HTERT RPE-1 (cell line): ENCODE results near the gene PAF1.

Experiments
- in situ Hi-C: fragments of 300-500 bp; cut with MboI; formaldehyde crosslinking; loops from 4 replicates; pipeline ENCODE4 v1.14.3; 2020; ENCODE audit warnings: low sequenced_read_pairs

The PAF1 gene

DNA sequence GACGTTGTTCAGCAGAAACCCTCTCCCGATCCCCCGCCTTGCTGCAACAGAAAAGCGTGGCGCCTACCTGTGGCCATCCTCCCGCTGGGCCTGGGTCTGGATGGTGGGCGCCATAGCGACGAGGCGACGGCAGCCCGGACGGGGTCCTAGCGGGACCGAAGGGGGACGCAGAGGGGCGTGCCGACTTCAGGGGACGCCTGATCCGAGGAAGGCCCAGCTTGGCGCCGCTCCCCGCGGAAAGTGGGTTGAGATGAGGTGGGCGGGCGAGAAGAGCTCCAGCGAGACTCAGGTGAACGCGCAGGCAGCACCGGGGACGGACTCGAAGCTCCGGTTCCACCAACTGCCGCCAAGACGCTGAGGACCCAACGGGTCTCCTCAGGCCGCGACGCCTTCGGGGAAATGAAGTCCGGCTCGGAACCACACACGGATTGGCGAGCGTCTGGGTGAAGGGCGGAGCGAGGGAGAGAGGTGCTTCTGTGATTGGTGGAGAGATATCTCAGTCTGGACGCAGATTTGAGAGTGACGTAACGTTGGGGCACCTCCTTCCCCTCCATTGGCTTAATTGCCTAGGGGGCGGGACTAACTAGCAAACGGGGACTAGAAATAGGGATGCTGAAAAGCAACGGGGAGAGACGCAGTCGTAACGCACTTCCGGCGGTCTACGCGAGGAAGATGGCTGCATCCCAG, at the start of gene PAF1, which contains the start of gene MED29:
PAF1 (minus strand) TSS at position 356 of the 687 bp plus-strand sequence; CDS start at position 114, 242 bp downstream.
MED29 (plus strand) TSS at position 628 of the 687 bp plus-strand sequence; CDS start at position 673, 45 bp downstream.
- in situ Hi-C loops, result no loop called here

DNA sequence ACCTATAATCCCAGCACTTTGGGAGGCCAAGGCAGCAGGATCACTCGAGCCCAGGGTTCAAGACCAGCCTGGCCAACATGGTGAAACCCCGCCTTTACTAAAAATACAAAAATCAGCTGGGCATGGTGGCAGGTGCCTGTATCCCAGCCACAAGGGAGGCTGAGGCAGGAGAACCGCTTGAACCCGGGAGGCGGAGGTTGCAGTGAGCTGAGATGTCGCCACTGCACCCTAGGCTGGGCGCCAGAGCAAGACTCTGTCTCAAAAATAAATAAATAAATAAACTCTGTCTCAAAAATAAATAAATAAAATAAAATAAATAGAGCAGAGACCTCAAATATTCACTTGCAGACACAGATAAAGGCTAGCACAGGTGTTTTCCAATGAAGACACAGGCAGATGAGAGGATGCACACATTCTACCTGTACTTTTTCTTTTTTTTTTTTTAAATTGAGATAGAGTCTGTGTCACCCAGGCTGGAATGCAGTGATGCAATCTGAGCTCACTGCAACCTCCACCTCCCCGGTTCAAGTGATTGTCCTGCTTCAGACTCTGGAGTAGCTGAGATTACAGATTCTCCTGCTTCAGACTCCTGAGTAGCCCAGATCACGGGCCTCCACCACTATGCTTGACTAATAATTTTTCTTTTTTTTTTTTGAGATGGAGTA, 47.5 kb upstream of the PAF1 start:
- in situ Hi-C loops, result no loop called here

DNA sequence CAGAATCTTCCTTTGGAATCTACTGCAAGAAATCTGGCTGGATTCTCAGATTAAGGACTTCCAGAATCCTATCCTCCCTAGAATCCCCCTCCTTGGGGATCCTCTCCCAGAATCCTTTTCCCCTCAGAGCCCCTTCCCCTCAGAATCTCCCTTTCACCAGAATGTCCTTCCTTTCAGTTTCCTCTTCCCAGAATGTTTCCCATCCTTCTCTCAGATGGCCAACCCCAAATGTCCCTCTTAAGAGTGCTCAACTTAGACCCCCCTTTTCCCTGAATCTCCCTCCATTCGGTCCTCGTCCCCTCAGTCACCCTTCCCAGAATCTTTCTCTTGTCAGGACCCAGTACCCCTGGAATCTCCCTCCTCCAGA, 45.4 kb upstream of the PAF1 start:
- in situ Hi-C loops, result no loop called here

DNA sequence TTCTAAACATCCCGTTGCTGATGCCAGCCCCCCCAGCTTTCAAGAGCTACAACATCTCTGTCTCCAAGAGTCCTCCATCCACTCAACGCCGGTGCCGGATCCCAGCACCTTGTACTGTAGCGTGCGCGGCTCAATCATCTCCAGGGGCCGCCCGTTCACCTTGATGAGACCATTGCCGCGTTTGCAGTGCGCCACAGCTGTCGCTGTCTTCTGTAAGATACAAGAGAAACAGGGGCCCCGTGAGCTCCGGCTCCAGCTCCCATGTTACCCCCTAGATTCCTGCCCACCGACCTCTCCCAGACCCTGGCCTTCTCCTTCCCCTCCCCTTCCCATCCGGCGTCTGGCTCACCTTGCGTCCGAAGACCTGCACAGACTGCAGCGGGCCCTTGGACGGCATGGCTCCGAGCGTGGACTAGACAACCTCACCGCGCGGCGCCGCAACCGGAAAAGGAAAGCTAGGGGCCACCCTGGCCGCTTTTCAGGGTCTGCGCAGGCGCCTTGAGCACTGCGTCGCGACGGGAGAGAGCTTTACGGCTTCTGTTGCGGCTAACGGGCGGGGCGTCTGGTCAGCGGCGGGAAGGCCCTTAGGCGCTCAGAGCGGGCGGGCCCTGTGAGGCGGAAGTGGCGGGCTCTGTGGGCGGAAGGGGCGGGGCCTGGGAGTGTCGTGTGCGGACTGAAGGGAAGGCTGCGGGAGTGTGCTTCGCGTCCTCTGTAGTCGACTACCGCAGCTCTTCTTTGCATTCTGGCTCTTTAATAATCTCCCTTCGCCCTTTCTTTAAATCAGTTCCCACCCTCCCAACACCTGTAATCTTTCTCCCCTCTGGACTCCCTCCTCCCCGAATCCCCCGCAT, 44.8 kb upstream of the PAF1 start, which contains the start of gene RPS16:
RPS16 (minus strand) TSS at position 451 of the 851 bp plus-strand sequence; CDS start at position 397, 54 bp downstream.
- in situ Hi-C loops, result no loop called here

DNA sequence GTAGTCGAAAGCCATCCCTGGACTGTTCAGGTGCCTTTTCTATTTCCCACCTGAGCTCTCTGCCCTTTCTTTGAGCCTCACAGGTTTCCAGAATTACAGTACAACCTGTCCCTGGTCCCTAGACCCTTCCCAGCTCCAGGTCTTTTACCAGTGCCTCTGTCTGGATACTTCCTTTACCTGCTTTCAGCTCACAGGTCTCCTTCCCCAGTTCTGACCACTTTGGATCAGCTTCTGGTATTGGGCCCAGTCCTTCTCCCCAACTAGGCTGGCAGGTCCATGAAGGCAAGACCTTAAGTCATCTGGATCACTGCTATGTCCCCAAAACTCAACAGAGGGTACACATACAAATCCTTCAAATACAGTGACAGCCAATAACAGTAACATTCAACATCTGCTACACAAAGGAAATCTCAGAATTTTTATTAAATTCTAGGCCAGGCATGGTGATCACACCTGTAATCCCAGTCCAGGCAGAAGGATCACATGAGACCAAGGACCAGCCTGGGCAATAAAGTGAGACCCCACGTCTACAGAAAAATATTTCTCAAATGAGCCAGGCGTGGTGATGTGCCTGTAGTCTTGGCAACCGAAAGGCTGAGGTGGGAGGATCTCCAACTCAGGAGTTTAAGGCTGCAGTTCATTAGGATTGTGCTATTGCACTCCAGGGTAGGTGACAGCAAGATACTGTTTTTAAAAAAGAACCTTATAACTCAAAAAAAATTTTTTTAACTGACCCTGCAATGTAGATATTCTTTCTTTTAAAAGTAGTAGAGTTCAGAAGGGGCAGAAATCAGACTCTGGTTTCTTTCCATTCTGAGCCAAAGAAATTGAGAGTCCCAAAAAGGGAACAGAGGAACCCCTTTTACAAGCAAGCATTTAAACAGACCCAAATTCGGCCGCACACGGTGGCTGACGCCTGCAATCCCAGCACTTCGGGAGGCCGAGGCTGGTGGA, 43.5 kb upstream of the PAF1 start:
- in situ Hi-C loops, result no loop called here

DNA sequence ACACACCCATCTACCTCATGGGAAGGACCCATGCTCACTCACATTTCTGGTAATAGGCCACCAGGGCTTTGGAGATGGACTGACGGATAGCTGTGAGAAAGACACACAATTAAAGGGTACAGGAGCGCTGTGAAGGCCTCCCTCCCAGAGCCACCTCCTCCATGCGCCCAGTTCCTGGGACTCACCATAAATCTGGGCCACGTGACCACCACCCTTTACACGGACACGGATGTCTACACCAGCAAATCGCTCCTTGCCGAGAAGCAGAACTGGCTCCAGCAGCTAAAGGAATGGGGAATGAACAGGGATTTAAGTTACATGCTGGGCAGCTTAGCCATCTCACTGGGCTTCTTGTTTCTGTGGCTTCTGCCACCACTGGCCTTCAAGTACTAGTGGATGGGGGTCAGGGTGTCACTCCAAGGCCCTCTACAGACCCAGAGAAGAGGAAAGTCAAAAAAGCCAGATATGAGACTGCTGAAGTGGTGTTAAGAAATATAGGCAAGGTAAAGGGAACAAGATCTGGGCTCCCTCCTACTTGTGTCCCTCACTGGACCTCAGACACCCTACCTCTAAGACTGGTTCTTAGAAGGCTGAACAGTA, 42.7 kb upstream of the PAF1 start:
- in situ Hi-C loops, result no loop called here

DNA sequence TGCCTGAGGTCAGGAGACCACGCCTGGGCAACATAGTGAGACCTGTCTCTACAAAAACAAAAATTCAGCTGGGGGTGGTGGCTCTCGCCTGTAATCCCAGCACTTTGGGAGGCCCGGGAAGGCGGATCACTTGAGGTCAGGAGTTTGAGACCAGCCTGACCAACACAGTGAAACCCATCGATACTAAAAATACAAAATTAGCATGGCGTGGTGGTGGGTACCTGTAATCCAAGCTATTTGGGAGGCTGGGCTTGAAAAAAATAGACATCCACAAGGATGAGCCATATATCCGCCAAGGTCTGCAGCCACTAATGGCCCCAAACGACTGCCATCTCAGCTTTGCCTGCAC, 41.7 kb upstream of the PAF1 start:
- in situ Hi-C loops, result no loop called here

DNA sequence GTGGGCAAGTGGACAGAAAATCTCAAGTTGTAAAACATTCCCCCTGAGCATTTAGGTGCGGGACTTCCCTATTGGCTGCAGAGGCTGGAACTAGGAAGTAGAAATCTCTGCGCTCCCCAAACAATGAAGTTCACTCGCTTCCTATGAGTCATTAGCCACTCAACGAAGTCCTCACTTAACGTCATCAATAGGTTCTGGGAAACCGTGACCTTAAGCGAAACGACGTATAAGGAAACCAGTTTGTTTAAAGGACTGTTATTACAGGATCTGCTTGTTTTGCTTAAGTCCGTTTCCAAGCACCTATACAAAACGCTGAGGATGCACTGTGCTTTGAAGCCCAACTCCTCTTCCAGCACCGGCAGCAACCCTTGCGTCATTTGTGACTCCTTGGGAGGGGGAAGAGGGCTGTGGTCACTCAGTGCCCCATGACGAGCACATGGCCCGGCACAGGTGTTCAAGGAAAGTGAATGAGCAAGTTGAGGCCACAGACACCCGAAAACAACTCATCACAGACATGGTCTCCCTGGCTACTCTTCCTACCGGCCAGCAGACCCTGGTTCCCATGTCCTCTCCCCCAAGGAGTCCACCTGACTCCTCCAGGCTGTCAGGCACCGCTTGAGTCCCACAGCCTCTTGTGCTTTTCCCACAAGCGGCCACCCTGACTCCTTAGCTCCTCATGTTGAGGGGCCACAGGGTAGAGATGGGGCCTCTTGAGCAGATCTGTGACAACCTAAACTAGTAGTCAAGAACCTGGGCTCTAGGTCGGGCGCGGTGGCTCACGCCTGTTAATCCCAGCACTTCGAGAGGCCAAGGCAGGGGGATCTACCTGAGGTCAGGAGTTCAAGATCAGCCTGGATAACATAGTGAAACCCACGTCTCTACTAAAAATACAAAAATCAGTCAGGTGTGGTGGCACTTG, 40.0 kb upstream of the PAF1 start:
- in situ Hi-C loops, result no loop called here

DNA sequence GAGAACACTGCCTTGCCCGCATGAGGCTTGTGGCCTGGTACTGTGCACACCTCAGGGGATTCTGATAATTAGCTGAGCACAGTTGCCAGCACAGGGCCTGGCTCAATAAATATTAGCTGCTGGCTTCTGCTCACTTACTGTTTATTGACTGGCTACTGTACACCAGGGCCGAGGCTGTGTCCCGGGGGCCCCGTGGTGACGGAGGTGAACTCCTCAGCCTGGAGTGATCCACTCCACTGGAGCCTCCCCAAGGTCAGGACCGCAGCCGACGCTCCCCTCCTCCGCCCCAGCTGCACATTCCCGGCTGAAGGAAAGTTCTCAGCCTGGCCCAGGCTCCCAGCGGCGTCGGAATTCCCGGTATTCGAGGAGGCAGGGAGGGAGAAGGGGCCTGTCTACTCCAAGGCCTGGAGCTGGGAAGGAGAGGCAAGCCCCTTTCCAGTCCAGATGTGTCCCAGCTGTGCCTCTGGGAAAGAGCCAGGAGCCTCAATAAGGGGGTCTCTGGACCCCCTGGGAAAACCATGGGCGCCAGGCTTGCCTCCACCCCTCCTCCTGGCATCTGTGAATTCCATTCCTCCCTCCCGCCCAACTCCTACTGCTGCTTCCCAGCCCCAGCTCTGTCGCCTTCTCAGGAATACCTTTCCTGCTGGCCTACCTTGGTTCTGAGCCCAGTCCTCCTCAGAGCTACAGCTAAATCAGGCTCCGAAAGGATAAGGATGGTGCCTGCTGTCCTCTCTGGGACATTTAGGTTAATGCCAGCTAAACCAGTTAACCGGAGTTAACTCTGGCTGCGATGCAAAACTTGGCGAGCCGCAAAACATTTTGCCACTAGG, 37.6 kb upstream of the PAF1 start:
- in situ Hi-C loops, result no loop called here

DNA sequence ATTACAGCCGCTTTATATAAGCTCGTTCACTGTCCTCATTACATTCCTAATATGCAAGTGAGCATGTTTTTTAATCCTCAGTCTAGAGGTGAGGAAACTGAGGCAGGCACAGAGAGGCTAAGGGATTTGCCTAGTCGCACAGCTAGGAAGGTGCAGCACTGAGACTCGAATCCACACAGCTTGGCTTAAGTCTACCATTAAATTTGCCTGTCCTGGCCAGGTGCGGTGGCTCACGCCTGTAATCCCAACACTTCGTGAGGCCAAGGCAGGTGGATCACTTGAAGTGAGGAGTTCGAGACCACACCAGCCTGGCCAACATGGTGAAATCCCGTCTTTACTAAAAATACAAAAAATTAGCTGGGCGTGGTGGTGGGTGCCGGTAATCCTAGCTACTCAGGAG, 36.8 kb upstream of the PAF1 start:
- in situ Hi-C loops, result no loop called here

DNA sequence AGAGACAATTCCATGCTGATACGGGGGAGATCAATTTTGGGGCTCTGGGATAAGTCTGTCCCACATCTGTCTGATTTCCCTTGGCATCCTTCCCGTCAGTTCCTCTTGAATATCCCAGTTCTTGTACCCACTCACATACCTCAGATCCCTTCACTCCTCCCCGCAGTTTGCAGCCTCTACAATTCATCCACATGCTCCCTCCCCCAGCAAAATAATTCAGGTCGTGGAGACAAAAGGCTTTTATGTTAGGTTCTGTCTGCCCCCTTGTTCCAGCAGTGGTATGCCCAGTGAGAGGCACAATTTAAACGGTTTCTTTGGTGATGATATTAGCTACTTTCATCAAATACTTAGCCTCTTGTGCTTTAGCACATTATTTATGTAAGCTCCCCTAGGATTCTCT, 35.3 kb upstream of the PAF1 start:
- in situ Hi-C loops, result no loop called here

DNA sequence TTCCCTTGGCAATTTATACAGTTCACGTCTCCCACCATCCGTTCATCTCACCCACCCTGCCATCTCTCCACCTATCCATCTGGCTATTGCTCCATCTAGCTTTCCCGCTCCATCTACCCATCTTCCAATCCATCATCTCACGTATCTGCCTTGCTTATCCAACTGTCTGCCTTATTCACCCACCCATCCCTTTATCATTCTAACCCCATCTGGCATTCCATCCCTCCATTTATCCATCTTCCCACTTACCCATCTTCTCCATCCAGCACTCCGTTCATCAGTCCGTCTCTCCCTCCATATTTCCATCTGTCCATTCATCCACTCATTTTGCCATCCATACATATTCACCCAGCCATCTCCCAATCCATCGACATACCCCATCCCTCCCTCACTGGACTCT, 34.8 kb upstream of the PAF1 start:
- in situ Hi-C loops, result no loop called here

DNA sequence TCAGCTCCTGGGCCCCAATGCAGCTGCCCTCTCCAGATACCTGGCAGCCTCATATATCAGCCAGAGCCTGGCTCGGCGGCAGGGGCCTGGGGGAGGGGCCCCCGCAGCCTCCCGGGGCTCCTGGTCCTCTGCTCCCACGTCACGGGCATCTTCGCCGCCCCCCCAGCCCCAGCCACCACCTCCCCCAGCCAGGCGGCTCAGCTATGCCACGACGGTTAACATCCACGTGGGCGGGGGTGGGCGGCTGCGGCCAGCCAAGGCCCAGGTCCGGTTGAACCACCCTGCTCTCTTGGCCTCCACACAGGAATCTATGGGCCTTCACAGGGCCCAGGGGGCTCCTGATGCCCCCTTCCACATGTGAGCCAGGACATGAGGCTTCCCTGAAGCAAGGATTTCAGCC, 34.0 kb upstream of the PAF1 start:
- in situ Hi-C loops, result no loop called here

DNA sequence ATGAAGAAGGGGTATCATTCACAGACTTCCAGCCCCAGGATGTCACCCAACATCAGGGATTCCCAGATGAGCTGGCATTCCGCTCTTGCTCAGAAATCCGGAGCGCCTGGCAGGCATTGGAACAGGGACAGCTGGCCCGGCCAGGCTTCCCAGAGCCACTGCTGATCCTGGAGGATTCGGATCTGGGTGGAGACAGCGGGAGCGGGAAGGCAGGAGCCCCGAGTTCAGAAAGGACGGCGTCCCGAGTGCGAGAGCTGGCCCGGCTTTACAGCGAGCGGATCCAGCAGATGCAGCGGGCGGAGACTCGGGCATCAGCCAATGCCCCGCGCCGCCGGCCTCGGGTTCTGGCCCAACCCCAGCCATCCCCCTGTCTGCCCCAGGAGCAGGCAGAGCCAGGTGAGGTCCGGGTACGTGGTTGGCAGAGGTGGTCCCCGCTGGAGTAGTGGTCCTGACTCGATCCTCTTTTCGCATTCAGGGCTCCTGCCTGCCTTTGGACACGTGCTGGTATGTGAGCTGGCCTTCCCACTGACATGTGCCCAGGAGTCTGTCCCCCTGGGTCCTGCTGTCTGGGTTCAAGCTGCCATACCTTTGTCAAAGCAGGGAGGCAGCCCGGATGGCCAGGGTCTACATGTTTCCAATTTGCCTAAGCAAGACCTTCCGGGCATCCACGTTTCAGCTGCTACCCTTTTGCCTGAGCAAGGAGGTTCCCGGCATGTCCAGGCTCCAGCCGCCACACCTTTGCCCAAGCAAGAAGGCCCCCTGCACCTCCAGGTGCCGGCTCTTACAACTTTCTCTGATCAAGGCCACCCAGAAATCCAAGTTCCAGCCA, 32.6 kb upstream of the PAF1 start:
- in situ Hi-C loops, result no loop called here

DNA sequence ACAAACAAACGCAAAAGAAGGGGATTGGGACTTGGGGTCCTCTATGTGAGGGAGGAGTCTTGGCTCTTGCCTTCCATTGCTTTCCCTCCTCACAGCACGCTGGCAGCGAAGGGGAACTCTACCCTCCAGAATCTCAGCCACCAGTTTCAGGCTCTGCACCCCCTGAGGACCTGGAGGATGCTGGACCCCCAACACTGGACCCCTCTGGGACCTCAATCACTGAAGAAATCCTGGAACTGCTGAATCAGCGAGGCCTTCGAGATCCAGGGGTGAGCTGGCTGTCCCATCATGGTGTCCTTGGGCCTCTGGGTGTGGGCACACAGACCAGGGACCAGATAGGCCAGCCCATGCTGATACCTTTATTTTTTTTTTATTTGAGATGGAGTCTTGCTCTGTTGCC, 31.1 kb upstream of the PAF1 start:
- in situ Hi-C loops, result no loop called here

DNA sequence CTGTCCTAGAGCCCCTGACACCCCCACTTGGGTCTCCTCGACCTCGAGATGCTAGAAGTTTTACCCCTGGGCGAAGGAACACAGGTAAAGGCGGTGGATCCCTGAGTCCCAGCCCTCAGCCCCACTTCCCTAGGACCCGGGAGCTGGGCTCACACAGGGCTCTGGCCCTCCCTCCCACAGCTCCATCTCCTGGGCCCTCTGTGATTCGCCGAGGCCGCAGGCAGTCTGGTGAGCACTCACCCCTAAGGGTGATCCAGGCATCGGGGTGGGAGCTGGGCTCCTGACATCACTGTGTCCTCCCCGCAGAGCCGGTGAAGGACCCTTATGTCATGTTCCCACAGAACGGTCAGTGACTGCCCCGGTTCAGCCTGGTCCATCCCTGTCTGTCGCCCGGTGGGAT, 29.9 kb upstream of the PAF1 start:
- in situ Hi-C loops, result no loop called here

DNA sequence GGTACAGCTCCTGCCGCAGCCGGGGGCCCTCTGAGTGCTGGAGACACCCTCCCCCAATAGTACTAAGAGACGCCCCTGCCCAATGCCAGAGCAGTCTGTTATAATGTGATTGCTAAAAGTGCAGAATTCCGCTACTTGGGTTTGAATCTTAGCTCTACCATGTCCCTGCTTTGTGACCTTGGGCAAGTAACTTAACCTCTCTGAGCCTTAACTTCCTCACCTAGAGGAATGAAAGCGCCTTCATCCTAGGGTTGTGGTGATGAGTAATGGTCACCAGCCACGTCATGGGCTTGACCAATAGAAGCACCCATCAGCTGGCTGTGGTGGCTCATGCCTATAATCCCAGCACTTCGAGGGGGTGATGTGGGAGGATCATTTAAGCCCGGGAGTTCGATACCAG, 28.1 kb upstream of the PAF1 start:
- in situ Hi-C loops, result no loop called here
